Lower lobe of right lung (tissue), 2 donors: ENCODE data around the gene DENND4B. TPM values are rescaled to one million over a fixed set of nuclear protein-coding genes. Genes with fewer than 3 reads are reported as not detected.

Experiments
- ATAC-seq, 2 donors: fragments of 200-7000 bp; cut with Tn5 transposase; one replicate each; pipeline ENCODE4 v1.9.1; 2020 to 2022; ENCODE audit warnings: mild to moderate bottlenecking in 2 of 2, moderate library complexity in 2 of 2
- DNase-seq: peaks from one replicate; pipeline ENCODE4 v3.0.0-alpha.2; 2020
- H3K27ac ChIP-seq: fragments of 200-600 bp; one replicate; pipeline ENCODE4 v1.8.0; 2022
- H3K27me3 ChIP-seq: fragments of 200-600 bp; one replicate; pipeline ENCODE4 v1.8.0; 2022; ENCODE audit warnings: low read depth
- H3K36me3 ChIP-seq: fragments of 200-600 bp; one replicate; pipeline ENCODE4 v1.8.0; 2022; ENCODE audit warnings: mild to moderate bottlenecking
- H3K4me1 ChIP-seq: fragments of 200-600 bp; one replicate; pipeline ENCODE4 v1.8.0; 2022
- H3K4me3 ChIP-seq: fragments of 200-600 bp; one replicate; pipeline ENCODE4 v1.8.0; 2022; ENCODE audit warnings: mild to moderate bottlenecking
- H3K9me3 ChIP-seq: fragments of 200-600 bp; one replicate; pipeline ENCODE4 v1.8.0; 2022
- CTCF ChIP-seq: fragments of 200-600 bp; IDR thresholded peaks from one replicate; pipeline ENCODE4 v1.8.0; 2022; ENCODE audit warnings: antibody characterized with exemption, mild to moderate bottlenecking
- intact Hi-C: fragments of 100-400 bp; cut with DNase I; formaldehyde crosslinking; loops from one replicate; pipeline ENCODE4 v1.11.0; 2022
- total RNA-seq: library from RNA; stranded (reverse); fragmentation: NEBNext Ultra II Directional; extraction: Animal tissue kit (Norgen Biotek cat#: 25700); gene quantifications from one replicate; pipeline ENCODE4 v1.2.1, GENCODE V29; 2021
- donor health status: DM: no; HTN: yes; CAD: no; lungs with severe emphysema.

The DENND4B gene
- total RNA-seq, 1 donor from 2014 or later: 95.4 TPM

DNA sequence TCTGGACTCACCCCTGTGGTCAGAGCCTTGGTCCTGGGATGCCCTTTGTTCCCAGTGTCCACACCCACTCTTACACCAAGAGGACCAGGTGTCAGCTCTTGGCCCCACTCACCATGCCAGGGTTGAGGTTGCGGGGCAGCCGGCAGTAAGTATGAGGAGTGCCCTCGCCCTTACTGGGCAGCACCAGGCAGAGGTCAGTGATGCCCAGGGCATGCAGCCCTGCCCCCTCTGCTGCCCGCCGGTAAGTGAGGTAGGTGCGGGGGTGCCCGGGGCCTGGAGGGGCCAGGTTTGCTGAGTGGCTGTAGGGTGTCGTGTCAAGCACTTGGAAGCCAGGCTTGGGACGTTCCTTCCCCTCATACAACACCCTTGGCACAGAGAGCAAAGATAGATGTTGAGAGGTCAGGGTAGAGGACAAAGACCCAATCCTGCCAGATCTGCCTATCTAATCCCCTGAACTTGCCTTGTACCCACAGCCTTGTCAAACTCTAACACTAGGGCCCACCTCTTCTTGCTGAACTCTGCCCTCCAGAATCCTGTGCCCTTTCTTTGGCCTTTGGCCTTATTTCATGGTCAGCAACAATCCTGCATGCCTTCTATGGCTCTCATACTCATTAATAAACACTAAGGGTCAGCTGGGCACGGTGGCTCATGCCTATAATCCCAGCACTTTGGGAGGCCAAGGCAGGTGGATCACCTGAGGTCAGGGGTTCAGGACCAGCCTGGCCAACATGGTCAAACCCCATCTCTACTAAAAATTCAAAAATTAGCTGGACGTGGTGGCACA is 3.6 kb downstream of the DENND4B start:
- no peak for TF ChIP-seq CTCF
- Histone ChIP-seq H3K27me3 (no peaks in the 10 kb centered on the region), H3K4me3 (no peak overlapping the region), H3K36me3 (peaks cover 66% of the 10 kb centered on the region), H3K27ac (no peak overlapping the region), H3K9me3 (no peaks in the 10 kb centered on the region), H3K4me1 (peaks cover 34% of the 10 kb centered on the region)
- DNase-seq (no peak), ATAC-seq (no peak)
- intact Hi-C loops: no loop called here

DNA sequence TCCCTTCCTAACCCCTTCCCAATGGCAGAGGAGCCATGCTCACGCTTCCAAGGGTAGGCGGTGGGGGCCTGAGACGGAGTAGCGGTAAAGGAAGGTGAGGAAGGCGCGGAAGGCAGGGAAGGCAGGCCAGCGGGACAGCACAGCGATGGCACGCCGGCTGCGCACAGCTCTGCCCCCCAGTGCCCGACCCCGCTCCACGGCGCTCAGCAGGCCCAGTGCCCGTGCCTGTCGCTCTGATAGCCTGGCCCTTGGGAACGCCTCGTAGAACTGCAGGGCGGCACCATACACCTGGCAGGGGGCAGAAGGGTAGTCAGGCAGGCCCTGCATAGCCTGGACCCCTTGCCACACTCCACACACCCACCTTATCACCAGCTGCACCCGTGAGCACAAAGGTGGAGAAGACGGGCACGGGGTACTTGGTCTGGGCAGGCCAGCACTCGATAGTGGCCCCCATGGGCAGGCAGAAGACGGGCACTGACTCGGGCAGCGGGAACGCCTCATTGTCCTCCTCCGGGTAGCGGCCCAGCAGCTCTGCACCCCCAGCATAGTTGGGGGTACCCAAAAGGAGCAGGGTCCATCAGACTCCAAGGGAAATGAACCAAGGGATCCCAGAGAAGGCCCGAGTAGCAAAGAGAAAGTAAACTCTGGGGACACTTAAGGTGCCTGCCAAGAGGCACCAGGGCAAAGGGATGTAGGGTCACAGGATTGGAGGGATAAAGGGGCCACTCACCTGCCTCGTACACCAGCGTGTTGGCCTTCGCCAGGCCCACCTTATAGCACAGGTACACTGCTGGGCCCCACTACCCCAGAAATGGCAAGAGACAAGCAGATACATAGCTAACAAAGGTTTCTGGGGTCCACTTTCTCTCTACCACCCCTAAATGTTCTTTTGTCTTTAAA is 4.4 kb downstream of the DENND4B start:
- Histone ChIP-seq H3K27ac (no peak overlapping the region), H3K4me1 (peaks cover 29% of the 10 kb centered on the region), H3K27me3 (no peaks in the 10 kb centered on the region), H3K4me3 (no peak overlapping the region), H3K36me3 (peaks cover 68% of the 10 kb centered on the region), H3K9me3 (no peaks in the 10 kb centered on the region)
- no peak for DNase-seq
- intact Hi-C loops: no loop called here
- ATAC-seq: no peak
- TF ChIP-seq CTCF: no peak

- peaks cover 24% of the 10 kb centered on the region for H3K4me1 ChIP-seq
- ATAC-seq (no peak), DNase-seq (no peak)
- H3K27me3 ChIP-seq: no peaks in the 10 kb centered on the region
- H3K4me3 ChIP-seq: no peak overlapping the region
- no peak for TF ChIP-seq CTCF
- H3K36me3 ChIP-seq: peaks cover 81% of the 10 kb centered on the region
- H3K27ac ChIP-seq: no peak overlapping the region
- intact Hi-C loops: no loop called here
- no peaks in the 10 kb centered on the region for H3K9me3 ChIP-seq
These were observed 5.8 kb downstream of the DENND4B start for GRCh38 chr1:153940756-153941155.

GRCh38 chr1:153939476-153939875 is 7.0 kb downstream of the DENND4B start:
- intact Hi-C loops: no loop called here
- H3K27ac ChIP-seq: no peak overlapping the region
- no peaks in the 10 kb centered on the region for H3K9me3 ChIP-seq
- TF ChIP-seq CTCF: no peak
- H3K4me3 ChIP-seq: no peak overlapping the region
- ATAC-seq (no peak), DNase-seq (no peak)
- peaks cover 94% of the 10 kb centered on the region for H3K36me3 ChIP-seq
- no peaks in the 10 kb centered on the region for H3K27me3 ChIP-seq
- H3K4me1 ChIP-seq: peaks cover 15% of the 10 kb centered on the region

GRCh38 chr1:153938996-153939395 is 7.5 kb downstream of the DENND4B start:
- Histone ChIP-seq H3K36me3 (peaks cover 97% of the 10 kb centered on the region), H3K9me3 (no peaks in the 10 kb centered on the region), H3K4me1 (peaks cover 10% of the 10 kb centered on the region), H3K27me3 (no peaks in the 10 kb centered on the region), H3K27ac (no peak overlapping the region), H3K4me3 (no peak overlapping the region)
- DNase-seq: no peak
- intact Hi-C loops: no loop called here
- no peak for TF ChIP-seq CTCF
- no peak for ATAC-seq
